HG02970 (cell line): ENCODE results near the gene MBLAC2.

Experiments used
- ATAC-seq: cut with Tn5 transposase; IDR thresholded peaks from one replicate; pipeline ENCODE4 v1.9.1; 2021; ENCODE audit warnings: mild to moderate bottlenecking, moderate library complexity, moderate number of reproducible peaks; ENCODE audit not compliant: unreplicated experiment, low FRiP score

The MBLAC2 gene

DNA sequence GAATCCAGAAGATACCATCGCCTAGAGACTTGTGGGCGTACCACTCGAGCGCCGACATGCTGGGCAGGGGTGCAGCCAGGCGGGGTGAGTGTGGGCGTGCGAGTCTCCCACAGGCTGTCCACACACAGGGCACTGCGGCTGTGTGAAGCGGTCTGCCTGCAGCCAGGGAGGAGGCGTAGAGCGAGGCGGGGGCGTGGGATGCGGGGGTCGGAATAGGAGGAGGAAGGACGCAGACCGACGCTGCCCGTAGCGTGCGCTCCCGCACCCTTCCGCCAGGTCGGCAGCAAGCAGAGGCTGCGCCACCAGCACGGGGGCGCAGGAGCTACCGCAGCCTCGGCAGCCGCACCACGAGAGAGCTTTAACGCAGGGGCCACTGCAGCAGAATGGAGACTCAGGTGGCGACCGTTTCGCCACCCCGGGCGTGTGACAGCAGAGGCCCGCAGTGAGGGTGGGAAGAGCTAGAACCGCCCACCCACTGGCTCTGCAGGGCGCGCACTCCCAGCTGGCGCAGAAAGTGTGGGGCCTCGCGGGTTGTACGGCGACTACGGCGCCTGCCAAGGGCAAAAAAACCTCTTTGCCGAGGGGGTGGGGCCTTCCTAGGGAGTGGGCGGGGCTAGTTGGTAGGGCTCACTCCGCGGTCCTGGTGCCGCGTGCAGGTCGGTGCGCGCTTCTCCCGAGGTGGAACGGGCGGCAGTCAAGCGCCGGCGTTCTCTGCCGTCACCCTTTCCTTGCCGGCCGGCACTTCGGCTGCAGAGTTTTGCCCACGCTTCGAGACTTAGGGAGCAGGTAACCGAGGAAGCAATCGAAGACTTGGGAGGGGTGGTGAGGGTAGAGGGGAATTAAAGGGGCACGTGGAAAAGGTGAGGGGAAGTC is at the start of gene MBLAC2, which contains the start of gene POLR3G:
MBLAC2 (minus strand) TSS at position 537 of the 873 bp plus-strand sequence; CDS start at position 58, 479 bp downstream.
POLR3G (plus strand) TSS at position 630 of the 873 bp plus-strand sequence. CDS start 10,704 bp downstream, outside the sequence.
- ATAC-seq: peak; percentile 89

DNA sequence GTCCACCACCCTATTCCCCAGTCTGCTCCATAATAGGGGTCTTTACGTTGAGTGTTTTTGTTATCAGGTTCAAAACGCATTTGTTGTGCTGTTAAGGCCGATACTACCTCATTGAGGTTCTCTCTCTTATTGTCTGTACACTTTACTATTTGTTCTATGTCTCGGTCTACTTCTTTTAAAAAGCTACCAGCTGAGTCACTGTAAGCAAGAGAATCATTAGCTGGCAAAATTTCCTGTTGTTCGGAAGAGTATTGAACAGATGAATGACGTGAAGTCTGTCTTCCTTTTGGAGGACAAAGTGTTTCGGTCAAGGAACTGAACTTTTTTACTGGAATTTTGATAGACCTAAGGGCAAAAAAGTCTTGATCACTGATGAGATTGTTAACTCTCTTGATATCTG is 44.5 kb upstream of the MBLAC2 start:
- no peak for ATAC-seq

DNA sequence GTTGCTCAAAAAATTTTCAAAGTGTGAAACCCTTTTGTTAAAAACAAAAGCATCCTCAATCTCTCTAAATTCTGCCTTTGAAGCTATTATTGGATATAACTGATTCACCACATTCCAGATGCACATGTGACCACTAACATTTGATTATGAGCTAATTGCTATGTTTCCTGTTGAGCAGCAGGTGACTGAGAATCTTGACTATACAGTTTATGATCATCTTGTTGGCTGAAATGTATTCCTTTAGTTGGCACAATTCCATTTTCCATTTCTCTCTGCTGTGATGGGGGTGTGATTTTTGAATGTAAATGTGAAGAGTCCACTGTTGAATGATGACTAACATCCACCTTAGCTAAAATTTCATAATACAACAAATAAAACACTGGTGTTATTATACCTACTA is 44.1 kb upstream of the MBLAC2 start:
- no peak for ATAC-seq

DNA sequence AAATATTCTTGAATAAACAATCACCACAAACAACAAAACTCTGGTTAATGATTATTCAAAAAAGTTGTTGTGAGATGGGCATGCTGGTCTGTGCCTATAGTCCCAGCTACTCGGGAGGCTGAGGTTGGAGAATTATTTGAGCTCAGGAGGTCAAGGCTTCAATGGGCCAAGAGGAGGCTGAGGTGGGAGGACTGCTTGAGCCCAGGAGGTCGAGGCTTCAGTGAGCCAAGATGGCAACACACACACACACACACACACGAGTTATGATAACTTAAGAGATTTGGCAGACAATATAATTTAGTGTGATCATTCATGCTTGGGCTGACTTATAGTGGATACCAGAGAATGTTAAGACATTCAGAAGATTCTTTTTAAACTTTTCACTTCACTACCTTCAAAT is 39.9 kb upstream of the MBLAC2 start:
- ATAC-seq: no peak

DNA sequence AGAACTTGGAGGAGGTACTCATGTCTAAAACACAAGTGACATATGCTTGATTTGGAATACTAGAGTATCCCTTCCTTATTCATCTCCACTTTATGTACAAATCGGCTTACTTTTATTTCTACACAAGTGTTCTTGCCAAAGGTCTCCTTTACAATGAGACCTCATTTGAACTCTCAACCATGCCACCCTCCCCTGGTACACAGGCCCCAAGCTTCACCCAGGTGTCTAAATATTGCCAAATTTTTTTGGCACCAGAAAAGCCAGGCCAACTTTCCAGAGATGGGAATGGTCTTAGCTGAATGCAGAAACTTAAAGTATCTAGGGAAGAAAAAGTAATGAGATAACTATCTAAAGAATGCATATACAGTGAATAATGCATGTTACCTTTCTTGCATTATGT is 35.9 kb upstream of the MBLAC2 start:
- no peak for ATAC-seq

DNA sequence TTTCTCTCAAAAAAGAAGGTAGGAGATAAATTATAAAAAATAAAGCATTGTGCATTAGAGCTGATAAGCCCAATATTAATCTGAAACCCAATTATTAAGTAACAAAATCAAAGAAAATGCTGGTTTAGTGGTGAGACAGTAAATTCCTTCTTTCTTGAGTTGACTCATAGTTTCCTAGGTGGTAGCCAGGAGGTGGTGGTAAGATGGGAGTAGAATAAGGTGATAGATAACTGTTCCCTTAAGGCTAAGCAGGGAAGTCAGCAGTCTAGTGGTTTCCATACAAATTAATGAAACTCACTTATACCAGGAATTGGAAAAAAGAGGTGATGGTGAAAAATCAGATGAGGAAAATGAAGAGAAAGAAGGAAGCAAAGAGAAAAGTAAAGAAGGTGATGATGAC is 31.6 kb upstream of the MBLAC2 start:
- ATAC-seq: no peak

DNA sequence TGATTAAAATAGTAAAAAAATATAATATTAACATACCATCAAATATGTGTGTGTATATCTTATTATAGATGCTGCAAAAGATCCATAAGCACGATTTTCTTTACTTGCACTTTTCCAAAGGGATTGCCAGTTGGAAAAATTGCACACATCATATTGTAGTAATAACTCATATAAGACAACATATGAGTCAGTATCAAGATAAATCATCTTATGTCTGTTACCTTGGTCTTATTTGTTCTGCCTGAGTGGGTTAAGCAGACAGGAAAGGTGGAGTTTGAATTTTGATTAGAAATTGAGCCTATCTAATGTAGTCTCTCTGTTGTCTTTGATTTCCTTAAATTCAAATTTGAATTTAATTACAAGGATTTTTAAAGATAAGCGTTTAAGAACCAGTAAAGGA is 30.2 kb upstream of the MBLAC2 start:
- no peak for ATAC-seq

DNA sequence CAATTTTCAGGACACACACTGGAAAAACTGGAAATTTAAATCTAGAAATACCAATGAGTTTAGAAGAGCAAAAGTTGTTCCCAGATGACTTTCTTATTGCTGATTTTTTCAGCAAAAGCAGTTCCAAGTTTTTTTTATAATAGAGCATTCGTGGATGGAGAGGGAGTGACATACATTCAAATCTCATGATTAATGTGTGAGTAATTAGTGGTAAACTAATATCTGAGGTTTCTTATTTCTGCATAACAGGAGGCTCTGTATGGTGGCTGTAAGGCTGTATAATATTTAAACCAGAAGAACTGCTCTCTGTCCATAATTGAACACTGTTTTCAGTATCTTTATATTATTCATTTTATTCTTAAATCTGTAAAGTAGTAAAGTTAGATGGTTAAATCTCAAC is 29.0 kb upstream of the MBLAC2 start:
- ATAC-seq: no peak

DNA sequence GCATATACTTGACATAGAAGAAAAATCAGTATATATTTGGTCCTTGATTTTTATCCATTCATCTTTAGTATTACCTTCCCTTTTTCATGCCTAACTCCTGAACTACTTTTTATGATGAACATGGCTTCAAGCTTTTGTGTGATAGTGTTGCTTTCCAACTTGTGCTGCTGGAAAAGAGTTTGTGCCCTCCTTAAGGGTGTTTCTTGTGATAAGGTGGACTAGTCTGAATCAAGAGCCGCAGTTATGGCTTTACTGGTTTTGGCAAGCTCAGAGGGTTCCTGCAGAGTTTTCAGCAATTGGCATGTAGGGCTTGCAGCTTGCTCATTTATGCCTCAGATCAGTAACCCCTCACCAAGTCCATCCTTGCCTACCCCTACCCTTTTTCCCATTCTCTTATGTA is 20.6 kb upstream of the MBLAC2 start:
- ATAC-seq: no peak

DNA sequence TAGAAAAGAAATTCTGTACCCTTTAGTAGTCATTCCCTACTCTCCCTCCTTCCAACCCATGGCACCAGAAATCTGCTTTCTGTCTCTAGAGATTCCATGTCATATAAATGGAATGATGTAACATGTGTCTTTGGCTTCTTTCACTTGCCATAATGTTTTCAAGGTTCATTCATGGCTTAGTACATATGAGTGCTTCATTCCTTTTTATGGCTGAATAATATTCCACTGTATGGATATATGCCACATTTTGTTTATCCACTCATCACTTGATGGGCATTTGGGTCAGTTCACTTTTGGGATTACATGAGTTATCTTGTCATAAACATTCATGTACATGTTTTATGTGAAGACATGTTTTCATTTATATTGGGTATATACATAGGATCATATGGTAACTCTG is 19.5 kb upstream of the MBLAC2 start:
- no peak for ATAC-seq

DNA sequence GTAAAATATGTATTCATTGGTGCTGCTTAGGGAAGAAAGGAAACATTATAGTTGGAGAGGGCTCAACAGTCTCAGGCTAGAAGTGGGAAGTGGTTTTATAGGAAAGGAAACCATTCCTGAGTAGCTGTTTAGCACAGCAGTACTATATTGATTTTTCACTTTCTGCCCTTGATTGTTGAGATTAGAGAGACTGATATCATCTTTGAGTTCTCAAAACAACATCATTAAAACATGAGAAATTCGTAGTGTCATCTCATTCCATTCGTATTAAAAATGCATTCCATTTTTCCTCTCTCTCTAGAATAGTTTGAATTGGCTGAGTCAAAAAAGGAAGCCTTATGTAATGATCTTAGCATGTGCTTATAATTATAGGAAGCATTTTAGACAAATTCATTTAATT is 14.2 kb upstream of the MBLAC2 start:
- no peak for ATAC-seq

DNA sequence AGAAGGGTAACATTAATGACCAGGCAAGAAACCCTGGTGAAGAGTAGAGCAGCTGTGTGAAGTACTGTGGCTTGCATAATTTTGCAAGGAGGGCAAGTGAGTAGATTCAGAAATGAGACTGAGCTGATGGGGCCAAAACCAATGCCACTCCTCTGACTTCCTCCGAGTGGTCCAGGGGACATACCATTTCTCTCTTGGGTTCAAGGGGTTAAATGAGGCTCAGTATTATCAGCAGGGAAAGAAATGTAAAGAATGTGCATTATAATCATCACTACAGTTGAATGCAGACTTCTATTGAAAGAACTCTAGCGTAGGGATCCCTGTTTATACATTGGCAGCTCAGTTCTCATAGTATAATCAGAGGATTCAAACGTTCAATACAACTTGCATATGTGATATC is 10.0 kb upstream of the MBLAC2 start:
- ATAC-seq: no peak

DNA sequence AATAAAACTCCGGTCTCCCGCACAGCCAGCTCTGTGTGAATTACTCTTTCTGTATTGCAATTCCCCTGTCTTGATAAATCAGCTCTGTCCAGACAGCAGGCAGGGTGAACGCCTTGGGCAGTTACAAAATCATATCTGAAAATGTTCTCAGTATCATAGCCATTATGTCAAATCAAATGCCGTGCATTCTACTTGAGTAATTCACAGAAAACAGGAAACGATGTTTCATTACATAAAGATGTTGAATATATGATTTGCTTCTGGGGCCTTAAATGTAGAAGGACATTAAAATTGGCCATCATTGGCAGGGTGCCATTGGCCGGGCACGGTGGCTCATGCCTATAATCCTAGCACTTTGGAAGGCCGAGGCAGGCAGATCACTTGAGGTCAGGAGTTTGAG is 8.6 kb upstream of the MBLAC2 start:
- no peak for ATAC-seq

DNA sequence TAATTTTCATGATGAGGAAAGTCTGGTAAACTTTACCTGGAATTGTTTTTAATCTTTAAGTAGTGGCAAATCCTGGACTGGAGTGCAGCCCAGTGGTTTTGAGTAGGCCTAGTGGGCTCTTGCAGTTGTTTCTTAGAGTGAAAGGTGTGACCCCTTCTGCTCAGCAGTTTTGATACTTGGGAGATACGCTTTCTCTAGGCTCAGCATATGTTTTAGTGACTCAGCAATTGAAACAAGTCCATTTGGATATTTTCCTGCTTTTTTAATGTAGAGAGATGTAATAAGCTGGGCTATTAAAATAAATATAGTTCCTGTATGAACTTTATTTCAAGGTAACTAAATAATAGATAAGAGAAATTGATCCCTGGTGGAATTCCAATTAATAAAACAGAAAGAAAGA is 6.1 kb upstream of the MBLAC2 start:
- ATAC-seq: no peak

DNA sequence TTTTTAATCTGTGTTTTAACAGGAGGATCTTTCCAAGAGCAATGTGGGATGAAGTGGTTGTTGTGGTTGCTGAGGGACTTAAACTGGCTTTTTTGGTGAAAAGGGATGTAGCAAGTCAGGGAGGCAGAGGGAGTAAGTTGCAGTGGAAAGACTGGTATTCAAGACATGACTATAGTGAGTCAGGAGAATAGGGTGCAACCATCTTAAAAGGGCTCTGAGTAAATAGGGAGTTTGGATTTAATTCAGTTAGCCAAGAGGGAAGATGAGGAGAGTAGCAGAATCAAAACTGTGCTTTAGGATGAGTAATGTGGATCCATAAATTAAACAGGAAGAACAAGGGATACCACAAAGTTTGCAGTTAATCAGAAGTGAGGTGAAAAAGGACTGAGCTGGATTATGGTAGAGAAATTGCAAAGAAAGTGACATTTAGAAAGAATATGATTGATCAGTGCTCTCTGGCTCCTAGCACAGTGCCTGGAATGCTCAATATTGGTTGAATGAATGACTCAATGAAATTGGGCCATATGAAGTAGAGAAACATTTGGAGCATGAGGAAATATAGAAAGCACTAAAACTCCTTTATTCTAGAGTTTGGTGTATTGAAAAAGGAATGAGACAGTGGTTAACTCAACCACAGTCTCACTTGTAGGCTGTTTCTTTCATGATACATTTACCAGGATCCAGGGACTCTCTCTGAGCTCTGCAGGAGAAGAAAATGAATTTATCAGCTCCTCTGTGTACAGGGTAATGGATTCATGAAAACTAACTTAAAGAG is 5.2 kb upstream of the MBLAC2 start:
- no peak for ATAC-seq

DNA sequence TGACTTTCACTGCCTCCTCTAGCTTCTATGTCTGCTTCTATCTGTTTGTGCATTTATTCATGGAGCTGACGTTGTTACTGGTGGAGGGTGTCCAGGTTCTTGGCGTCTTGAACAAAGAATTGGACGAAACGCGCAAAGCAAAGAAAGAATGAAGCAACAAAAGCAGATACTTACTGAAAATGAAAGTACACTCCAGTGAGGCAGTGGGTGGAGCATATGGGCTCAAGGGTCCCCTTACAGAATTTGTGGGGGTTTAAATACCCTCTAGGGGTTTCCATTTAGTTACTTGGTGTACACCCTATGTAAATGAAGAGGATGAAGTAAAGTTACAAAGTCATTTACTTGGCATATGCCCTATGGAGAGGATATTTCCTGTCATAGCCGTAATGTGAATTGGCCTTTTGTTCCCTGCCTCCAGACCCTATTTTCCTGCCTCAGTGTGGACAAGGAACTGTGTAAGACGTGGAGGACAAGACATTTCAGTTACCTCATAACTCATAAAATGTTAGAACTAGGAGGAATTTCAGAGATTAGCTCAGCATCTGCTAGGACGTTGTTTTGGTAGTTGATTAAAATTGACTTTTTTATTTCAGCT is 3.1 kb upstream of the MBLAC2 start:
- ATAC-seq: no peak

DNA sequence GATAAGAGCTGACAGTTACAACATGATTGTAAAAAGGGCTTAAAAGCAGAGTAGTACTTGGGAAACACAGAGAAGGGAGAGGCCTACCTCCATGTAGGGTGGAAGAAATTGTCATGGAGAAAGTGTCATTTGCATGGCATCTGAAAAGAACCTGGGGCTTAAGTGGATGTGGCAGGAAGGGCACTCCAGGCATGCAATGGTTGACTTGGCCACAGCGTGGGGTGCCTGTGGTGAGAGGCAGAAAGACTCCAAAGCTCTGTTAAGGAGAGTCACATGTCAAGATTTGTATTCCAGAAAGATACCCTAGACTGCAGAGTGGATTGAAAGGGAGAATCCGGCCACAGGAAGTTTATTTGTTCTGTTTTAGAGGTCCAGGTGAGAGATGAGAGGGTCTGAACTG is 2.5 kb upstream of the MBLAC2 start:
- no peak for ATAC-seq

DNA sequence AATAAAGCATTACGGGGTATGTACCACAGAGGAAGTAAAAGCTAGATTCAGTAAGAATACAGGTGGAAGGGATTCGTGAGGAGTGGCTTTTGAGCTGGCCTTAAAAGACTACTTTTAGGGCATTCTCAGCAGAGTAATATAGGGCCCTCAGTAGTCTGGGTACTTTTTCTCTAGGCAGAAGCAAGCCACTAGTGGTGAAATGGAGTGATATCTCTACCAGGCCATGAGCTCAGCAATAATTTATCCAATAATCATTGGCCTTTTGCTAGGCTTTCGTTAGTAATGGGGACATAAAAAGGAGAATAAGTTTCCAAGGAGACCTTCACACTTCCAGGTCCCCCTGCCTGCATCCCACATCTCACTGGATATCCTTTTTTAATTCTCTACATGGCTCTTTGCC is 1.8 kb upstream of the MBLAC2 start:
- no peak for ATAC-seq

DNA sequence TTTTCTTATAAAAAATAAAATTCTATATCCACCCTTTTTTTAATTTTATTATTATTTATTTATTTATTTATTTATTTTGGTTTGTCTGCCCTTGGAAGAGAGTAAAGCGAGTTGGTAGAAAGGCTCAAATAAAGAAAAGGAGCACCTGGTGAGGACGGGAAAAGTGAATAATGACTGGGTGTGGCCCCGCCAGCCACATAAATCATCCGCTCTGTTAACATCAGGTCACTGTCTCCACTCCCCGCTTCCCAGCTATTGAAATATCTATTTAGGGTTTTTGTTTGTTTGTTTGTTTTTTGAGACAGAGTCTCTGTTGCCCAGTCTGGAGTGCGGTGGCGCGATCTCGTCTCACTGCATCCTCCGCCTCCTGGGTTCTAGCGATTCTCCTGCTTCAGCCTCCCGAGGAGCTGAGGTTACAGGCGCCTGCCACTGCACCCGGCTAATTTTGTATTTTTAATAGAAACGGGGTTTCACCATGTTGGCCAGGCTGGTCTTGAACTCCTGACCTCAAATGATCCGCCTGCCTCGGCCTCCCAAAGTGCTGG is 937 bp upstream of the MBLAC2 start:
- ATAC-seq: no peak

DNA sequence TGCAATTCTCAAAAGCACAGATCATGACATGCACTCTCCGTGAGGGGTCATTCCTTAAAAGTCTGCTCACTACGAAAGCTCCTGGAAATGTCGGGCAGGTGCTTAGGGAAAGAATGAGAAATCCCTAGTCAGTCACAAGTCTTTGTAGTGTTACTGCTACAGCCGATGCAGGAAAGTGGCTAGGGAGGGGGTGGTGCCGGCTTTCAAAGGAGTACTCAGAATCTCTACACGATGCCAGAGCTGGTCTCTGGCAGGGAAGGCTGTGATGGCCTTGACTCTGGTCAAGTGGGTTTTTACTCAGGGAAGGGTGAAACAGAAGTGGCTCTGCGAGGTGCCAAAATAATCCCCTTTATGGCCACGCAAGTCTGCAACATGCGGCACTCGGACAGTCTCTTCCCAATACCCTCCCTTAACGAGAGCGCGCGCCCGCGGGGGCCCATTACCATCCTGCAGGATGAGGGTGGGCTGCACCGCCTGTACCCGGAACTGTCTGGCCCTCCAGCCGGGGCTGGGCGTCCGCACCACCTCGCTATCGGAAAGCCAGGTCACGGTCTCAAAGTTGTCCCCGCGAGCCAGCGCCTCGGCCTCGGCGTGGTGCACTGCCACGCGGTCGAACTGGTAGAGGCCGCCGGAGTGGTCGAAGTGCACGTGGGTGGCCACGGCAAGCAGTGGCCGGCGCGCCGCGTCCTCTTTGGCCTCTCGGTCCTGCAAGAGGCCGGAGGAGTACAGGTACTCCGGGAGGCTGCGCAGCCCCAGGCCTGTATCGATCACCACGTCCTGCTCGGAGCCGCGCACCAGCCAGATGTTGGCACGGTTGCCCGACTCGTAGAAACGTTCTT is 956 bp downstream of the MBLAC2 start:
- ATAC-seq: peak; percentile 19
